WTC11 (cell line): Measurements from ENCODE around the gene SCUBE3. TPM values are rescaled to one million over a fixed set of nuclear protein-coding genes. Genes with fewer than 3 reads are reported as not detected.

Experiments
- ATAC-seq: fragments of 200-7000 bp; cut with Tn5 transposase; 2 replicates; pipeline ENCODE4 v1.10.0; 2021; ENCODE audit warnings: mild to moderate bottlenecking, moderate library complexity
- CTCF ChIA-PET: fragments of 300-600 bp; sonication (Branson Sonifier 250); formaldehyde crosslinking; loops from one replicate; lab custom pipeline; 2021; ENCODE audit warnings: antibody characterized with exemption; lab: Charles Lee
- POLR2A ChIA-PET: fragments of 350-600 bp; sonication (Branson Sonifier 250); formaldehyde crosslinking; loops from one replicate; lab custom pipeline; 2021; ENCODE audit warnings: antibody characterized with exemption; lab: Charles Lee
- DNase-seq: peaks from one replicate; pipeline ENCODE4 v3.0.0; 2021; ENCODE audit warnings: low spot score
- H3K27ac Mint-ChIP-seq: 2 replicates; pipeline ENCODE4 v1.8.0; 2021; ENCODE audit warnings: mixed read lengths
- H3K27me3 Mint-ChIP-seq: 2 replicates; pipeline ENCODE4 v1.8.0; 2021; ENCODE audit warnings: low read depth, mild to moderate bottlenecking, moderate library complexity, mixed read lengths
- H3K36me3 Mint-ChIP-seq: 2 replicates; pipeline ENCODE4 v1.8.0; 2021; ENCODE audit warnings: mixed read lengths
- H3K4me1 Mint-ChIP-seq: 2 replicates; pipeline ENCODE4 v1.8.0; 2022; ENCODE audit warnings: mixed read lengths
- H3K4me3 Mint-ChIP-seq: 2 replicates; pipeline ENCODE4 v1.8.0; 2021; ENCODE audit warnings: mild to moderate bottlenecking, moderate library complexity, mixed read lengths
- H3K9me3 Mint-ChIP-seq: 2 replicates; pipeline ENCODE4 v1.8.0; 2021; ENCODE audit warnings: mixed read lengths
- CREB1 ChIP-seq: sonication (generic); formaldehyde crosslinking; IDR thresholded peaks from 2 replicates; pipeline ENCODE4 v1.8.0; 2023; ENCODE audit warnings: mild to moderate bottlenecking, missing genetic modification reagents
- EMX1 ChIP-seq: fragments of 250-450 bp; sonication (Bioruptor Pico); IDR thresholded peaks from 2 replicates; pipeline ENCODE4 v1.8.0; 2021; ENCODE audit warnings: mild to moderate bottlenecking
- FOXK1 ChIP-seq: sonication (generic); formaldehyde crosslinking; IDR thresholded peaks from 2 replicates; pipeline ENCODE4 v1.8.0; 2022; ENCODE audit warnings: mild to moderate bottlenecking, moderate library complexity, missing genetic modification reagents
- FOXP1 ChIP-seq: sonication (generic); formaldehyde crosslinking; IDR thresholded peaks from 2 replicates; pipeline ENCODE4 v1.8.0; 2022; ENCODE audit warnings: missing genetic modification reagents, mild to moderate bottlenecking, moderate library complexity, borderline replicate concordance
- HMGA2 ChIP-seq: fragments of 250-450 bp; sonication (Bioruptor Pico); IDR thresholded peaks from 2 replicates; pipeline ENCODE4 v1.4.0; 2021; ENCODE audit warnings: mild to moderate bottlenecking, moderate library complexity
- IRF2 ChIP-seq: sonication (generic); formaldehyde crosslinking; IDR thresholded peaks from 2 replicates; pipeline ENCODE4 v1.8.0; 2022; ENCODE audit warnings: low read depth, missing genetic modification reagents, borderline replicate concordance
- JAZF1 ChIP-seq: fragments of 250-450 bp; sonication (Bioruptor Pico); IDR thresholded peaks from 2 replicates; pipeline ENCODE4 v1.9.0; 2021; ENCODE audit warnings: moderate library complexity, mild to moderate bottlenecking, inconsistent platforms
- MYBL2 ChIP-seq: sonication (generic); formaldehyde crosslinking; IDR thresholded peaks from 2 replicates; pipeline ENCODE4 v1.8.1; 2023; ENCODE audit warnings: mild to moderate bottlenecking, moderate library complexity, missing genetic modification reagents
- NFATC4 ChIP-seq: fragments of 250-450 bp; sonication (Bioruptor Pico); IDR thresholded peaks from 2 replicates; pipeline ENCODE4 v1.9.0; 2021; ENCODE audit warnings: mild to moderate bottlenecking
- NR1H2 ChIP-seq: sonication (generic); formaldehyde crosslinking; IDR thresholded peaks from 2 replicates; pipeline ENCODE4 v1.9.0; 2021; ENCODE audit warnings: mild to moderate bottlenecking, moderate library complexity, missing genetic modification reagents
- TEAD1 ChIP-seq: sonication (generic); formaldehyde crosslinking; IDR thresholded peaks from 2 replicates; pipeline ENCODE4 v1.8.0; 2022; ENCODE audit warnings: mild to moderate bottlenecking, missing genetic modification reagents
- TP53 ChIP-seq: sonication (generic); formaldehyde crosslinking; IDR thresholded peaks from 2 replicates; pipeline ENCODE4 v1.8.1; 2023; ENCODE audit warnings: mild to moderate bottlenecking, missing genetic modification reagents
- ZBTB21 ChIP-seq: sonication (generic); formaldehyde crosslinking; IDR thresholded peaks from 2 replicates; pipeline ENCODE4 v1.8.1; 2023; ENCODE audit warnings: mild to moderate bottlenecking, missing genetic modification reagents, borderline replicate concordance
- ZNF396 ChIP-seq: fragments of 250-450 bp; sonication (Bioruptor Pico); IDR thresholded peaks from 2 replicates; pipeline ENCODE4 v1.8.0; 2021; ENCODE audit warnings: mild to moderate bottlenecking, moderate library complexity, borderline replicate concordance
- ZNF423 ChIP-seq: fragments of 250-450 bp; sonication (Bioruptor Pico); IDR thresholded peaks from 2 replicates; pipeline ENCODE4 v2.1.2; 2022; ENCODE audit warnings: mild to moderate bottlenecking, moderate library complexity
- total RNA-seq: library from RNA; stranded (reverse); gene quantifications from 3 replicates; pipeline ENCODE4 v1.2.3, GENCODE V29; 2021
- TF ChIP-seq, protein P1 (sequence below): fragments of 250-450 bp; sonication (Bioruptor Pico); IDR thresholded peaks from 2 replicates; pipeline ENCODE4 v2.1.2; 2022; ENCODE audit warnings: mild to moderate bottlenecking, moderate library complexity
- TF ChIP-seq, protein P2 (sequence below): sonication (generic); formaldehyde crosslinking; IDR thresholded peaks from 2 replicates; pipeline ENCODE4 v1.8.1; 2023; ENCODE audit warnings: mild to moderate bottlenecking, missing genetic modification reagents, moderate library complexity
- TF ChIP-seq, protein P3 (sequence below): sonication (generic); formaldehyde crosslinking; IDR thresholded peaks from 2 replicates; pipeline ENCODE4 v1.8.0; 2023; ENCODE audit warnings: missing genetic modification reagents
- TF ChIP-seq, protein P4 (sequence below): sonication (generic); formaldehyde crosslinking; IDR thresholded peaks from 2 replicates; pipeline ENCODE4 v1.8.0; 2022; ENCODE audit warnings: mild to moderate bottlenecking, missing genetic modification reagents
- TF ChIP-seq, protein P5 (sequence below): sonication (generic); formaldehyde crosslinking; IDR thresholded peaks from 2 replicates; pipeline ENCODE4 v1.8.0; 2023; ENCODE audit warnings: missing genetic modification reagents, mild to moderate bottlenecking, borderline replicate concordance
- TF ChIP-seq, protein P6 (sequence below): sonication (generic); formaldehyde crosslinking; IDR thresholded peaks from 2 replicates; pipeline ENCODE4 v1.8.0; 2022; ENCODE audit warnings: mild to moderate bottlenecking, missing genetic modification reagents

The SCUBE3 gene
- total RNA-seq, 1 experiment from 2014 or later = 2.1 TPM

DNA sequence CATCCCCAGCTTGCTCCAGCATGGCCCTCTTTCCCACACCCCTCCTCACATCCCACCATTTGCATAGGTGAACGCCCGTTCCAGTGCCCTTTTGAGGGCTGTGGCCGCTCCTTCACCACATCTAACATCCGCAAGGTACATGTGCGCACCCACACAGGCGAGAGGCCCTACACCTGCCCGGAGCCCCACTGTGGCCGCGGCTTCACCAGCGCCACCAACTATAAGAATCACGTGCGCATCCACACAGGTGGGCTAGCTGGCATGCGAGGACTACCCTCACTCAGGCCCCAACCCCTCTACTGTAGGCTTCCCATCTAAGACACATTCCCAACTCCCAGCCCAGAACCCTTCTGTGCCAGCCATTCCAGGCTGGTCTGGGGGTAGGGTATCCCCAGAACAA, 77.7 kb downstream of the SCUBE3 start (continued):
- TF ChIP-seq, protein P1, sequence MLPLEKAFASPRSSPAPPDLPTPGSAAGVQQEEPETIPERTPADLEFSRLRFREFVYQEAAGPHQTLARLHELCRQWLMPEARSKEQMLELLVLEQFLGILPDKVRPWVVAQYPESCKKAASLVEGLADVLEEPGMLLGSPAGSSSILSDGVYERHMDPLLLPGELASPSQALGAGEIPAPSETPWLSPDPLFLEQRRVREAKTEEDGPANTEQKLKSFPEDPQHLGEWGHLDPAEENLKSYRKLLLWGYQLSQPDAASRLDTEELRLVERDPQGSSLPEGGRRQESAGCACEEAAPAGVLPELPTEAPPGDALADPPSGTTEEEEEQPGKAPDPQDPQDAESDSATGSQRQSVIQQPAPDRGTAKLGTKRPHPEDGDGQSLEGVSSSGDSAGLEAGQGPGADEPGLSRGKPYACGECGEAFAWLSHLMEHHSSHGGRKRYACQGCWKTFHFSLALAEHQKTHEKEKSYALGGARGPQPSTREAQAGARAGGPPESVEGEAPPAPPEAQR = no peak
- TF ChIP-seq CREB1 (CRISPR knock-in tag) (no peak), NFATC4 (CRISPR knock-in tag) (no peak)

DNA sequence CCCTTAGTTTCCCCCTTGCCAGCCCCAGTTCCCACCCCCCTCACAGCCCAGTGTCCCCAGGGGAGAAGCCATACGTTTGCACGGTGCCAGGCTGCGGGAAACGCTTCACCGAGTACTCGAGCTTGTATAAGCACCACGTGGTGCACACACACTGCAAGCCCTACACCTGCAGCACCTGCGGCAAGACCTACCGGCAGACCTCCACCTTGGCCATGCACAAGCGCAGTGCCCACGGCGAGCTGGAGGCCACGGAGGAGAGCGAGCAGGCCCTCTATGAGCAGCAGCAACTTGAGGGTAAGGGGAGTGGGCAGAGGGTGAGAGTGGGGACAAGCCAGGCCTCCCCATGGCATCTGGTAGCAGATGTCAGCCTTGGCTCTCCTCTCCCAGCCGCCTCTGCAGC, 78.7 kb downstream of the SCUBE3 start:
- ATAC-seq (no peak), DNase-seq (no peak)
- TF ChIP-seq ZBTB21 (CRISPR knock-in tag) (no peak), HMGA2 (CRISPR knock-in tag) (no peak), TEAD1 (CRISPR knock-in tag) (no peak), TP53 (CRISPR knock-in tag) (no peak), ZNF423 (no peak), ZNF396 (no peak), JAZF1 (CRISPR knock-in tag) (no peak), MYBL2 (CRISPR knock-in tag) (no peak), FOXP1 (CRISPR knock-in tag) (no peak), NR1H2 (CRISPR knock-in tag) (no peak), EMX1 (CRISPR knock-in tag) (no peak), FOXK1 (CRISPR knock-in tag) (no peak), IRF2 (no peak)
- TF ChIP-seq, protein P2, sequence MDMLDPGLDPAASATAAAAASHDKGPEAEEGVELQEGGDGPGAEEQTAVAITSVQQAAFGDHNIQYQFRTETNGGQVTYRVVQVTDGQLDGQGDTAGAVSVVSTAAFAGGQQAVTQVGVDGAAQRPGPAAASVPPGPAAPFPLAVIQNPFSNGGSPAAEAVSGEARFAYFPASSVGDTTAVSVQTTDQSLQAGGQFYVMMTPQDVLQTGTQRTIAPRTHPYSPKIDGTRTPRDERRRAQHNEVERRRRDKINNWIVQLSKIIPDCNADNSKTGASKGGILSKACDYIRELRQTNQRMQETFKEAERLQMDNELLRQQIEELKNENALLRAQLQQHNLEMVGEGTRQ (CRISPR knock-in tag) = no peak
- TF ChIP-seq, protein P3, sequence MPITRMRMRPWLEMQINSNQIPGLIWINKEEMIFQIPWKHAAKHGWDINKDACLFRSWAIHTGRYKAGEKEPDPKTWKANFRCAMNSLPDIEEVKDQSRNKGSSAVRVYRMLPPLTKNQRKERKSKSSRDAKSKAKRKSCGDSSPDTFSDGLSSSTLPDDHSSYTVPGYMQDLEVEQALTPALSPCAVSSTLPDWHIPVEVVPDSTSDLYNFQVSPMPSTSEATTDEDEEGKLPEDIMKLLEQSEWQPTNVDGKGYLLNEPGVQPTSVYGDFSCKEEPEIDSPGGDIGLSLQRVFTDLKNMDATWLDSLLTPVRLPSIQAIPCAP (CRISPR knock-in tag) = no peak
- TF ChIP-seq, protein P4, sequence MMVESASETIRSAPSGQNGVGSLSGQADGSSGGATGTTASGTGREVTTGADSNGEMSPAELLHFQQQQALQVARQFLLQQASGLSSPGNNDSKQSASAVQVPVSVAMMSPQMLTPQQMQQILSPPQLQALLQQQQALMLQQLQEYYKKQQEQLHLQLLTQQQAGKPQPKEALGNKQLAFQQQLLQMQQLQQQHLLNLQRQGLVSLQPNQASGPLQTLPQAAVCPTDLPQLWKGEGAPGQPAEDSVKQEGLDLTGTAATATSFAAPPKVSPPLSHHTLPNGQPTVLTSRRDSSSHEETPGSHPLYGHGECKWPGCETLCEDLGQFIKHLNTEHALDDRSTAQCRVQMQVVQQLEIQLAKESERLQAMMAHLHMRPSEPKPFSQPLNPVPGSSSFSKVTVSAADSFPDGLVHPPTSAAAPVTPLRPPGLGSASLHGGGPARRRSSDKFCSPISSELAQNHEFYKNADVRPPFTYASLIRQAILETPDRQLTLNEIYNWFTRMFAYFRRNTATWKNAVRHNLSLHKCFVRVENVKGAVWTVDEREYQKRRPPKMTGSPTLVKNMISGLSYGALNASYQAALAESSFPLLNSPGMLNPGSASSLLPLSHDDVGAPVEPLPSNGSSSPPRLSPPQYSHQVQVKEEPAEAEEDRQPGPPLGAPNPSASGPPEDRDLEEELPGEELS (CRISPR knock-in tag) = no peak
- TF ChIP-seq, protein P5, sequence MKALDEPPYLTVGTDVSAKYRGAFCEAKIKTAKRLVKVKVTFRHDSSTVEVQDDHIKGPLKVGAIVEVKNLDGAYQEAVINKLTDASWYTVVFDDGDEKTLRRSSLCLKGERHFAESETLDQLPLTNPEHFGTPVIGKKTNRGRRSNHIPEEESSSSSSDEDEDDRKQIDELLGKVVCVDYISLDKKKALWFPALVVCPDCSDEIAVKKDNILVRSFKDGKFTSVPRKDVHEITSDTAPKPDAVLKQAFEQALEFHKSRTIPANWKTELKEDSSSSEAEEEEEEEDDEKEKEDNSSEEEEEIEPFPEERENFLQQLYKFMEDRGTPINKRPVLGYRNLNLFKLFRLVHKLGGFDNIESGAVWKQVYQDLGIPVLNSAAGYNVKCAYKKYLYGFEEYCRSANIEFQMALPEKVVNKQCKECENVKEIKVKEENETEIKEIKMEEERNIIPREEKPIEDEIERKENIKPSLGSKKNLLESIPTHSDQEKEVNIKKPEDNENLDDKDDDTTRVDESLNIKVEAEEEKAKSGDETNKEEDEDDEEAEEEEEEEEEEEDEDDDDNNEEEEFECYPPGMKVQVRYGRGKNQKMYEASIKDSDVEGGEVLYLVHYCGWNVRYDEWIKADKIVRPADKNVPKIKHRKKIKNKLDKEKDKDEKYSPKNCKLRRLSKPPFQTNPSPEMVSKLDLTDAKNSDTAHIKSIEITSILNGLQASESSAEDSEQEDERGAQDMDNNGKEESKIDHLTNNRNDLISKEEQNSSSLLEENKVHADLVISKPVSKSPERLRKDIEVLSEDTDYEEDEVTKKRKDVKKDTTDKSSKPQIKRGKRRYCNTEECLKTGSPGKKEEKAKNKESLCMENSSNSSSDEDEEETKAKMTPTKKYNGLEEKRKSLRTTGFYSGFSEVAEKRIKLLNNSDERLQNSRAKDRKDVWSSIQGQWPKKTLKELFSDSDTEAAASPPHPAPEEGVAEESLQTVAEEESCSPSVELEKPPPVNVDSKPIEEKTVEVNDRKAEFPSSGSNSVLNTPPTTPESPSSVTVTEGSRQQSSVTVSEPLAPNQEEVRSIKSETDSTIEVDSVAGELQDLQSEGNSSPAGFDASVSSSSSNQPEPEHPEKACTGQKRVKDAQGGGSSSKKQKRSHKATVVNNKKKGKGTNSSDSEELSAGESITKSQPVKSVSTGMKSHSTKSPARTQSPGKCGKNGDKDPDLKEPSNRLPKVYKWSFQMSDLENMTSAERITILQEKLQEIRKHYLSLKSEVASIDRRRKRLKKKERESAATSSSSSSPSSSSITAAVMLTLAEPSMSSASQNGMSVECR (CRISPR knock-in tag) = no peak
- TF ChIP-seq, protein P6, sequence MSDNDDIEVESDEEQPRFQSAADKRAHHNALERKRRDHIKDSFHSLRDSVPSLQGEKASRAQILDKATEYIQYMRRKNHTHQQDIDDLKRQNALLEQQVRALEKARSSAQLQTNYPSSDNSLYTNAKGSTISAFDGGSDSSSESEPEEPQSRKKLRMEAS (CRISPR knock-in tag) = no peak
- H3K36me3 Mint-ChIP-seq = peaks cover 11% of the 10 kb centered on the region
- peaks cover 4% of the 10 kb centered on the region; the same call in 1 of the 2 replicates for H3K27me3 Mint-ChIP-seq
- peaks cover 8% of the 10 kb centered on the region for H3K4me1 Mint-ChIP-seq
- no peak overlapping the region for H3K4me3 Mint-ChIP-seq
- ChIA-PET CTCF (interaction anchor here (1.8 to 2.2 kb wide), 5 partner anchors 10 to 230 kb away, joined by 7 to 13 read pairs (median 9); no protein-coding TSS in a partner anchor), POLR2A (no interaction called here)
- no peak overlapping the region for H3K27ac Mint-ChIP-seq
- H3K9me3 Mint-ChIP-seq = no peaks in the 10 kb centered on the region
